ENCODE results near the gene FCN1.

GRCh38 chr9:134886413-134886913 lies 31.2 kb downstream of the FCN1 start:
- TF ChIP-seq CTCF (conservative IDR thresholded peaks at IDR 0.05; ENCODE audit: low read length) (no peak), EZH2phosphoT487 (IDR thresholded peaks at IDR 0.05; ENCODE audit: borderline replicate concordance) (no peak)

All from Loucy (cell line).